HepG2 (cell line): Measurements from ENCODE around the gene TNFSF11. TPM values are rescaled to one million over a fixed set of nuclear protein-coding genes. Genes with fewer than 3 reads are reported as not detected.

Source experiments
- ATAC-seq: fragments of 200-7000 bp; cut with Tn5 transposase; 3 replicates; pipeline ENCODE4 v1.9.1; 2020; ENCODE audit warnings: mild to moderate bottlenecking, moderate library complexity
- BruUV-seq: library from RNA; stranded (reverse); fragments of 400-500 nt; replicated peaks from 2 replicates; lab custom pipeline; 2021; lab: Mats Ljungman, UMichigan
- CTCF ChIA-PET: fragments of 300-600 bp; formaldehyde crosslinking; extraction: SDS; loops from one replicate; lab custom pipeline; 2021; ENCODE audit warnings: low total read pairs, inconsistent platforms, low intra/inter-chr PET ratio; lab: Yijun Ruan, JAX
- POLR2A ChIA-PET: fragments of 350-600 bp; sonication (Branson Sonifier 250); formaldehyde crosslinking; loops from one replicate; lab custom pipeline; 2020; ENCODE audit warnings: antibody characterized with exemption, inconsistent platforms; lab: Yijun Ruan, JAX
- DNase-seq: peaks from one replicate; pipeline ENCODE4 v3.0.0-alpha.2; 2015; ENCODE audit warnings: low spot score
- FAIRE-seq: peaks from 3 replicates; lab custom pipeline; 2011; peaks lifted over from hg19 to GRCh38; lab: Jason Lieb, UNC
- H2AFZ ChIP-seq: one replicate; pipeline ENCODE4 v1.6.1; 2011; ENCODE audit warnings: low read length, inconsistent platforms
- H3K27ac ChIP-seq: fragments of 300-600 bp; 3 replicates; pipeline ENCODE4 v1.8.0; 2011; ENCODE audit warnings: mixed run types, mild to moderate bottlenecking, mixed read lengths, low read length, inconsistent platforms; ENCODE audit not compliant: insufficient read depth; ENCODE audit errors: extremely low read length
- H3K27me3 ChIP-seq, 2 experiments: fragments of 200-600 bp in 1 of 2; 2 replicates in 1 of 2; 3 replicates in 1 of 2; pipeline versions ENCODE4 v1.6.0 to v1.8.0; 2011; ENCODE audit warnings: low read length in 2 of 2, mild to moderate bottlenecking in 2 of 2, moderate library complexity in 2 of 2, inconsistent platforms in 1 of 2; ENCODE audit not compliant: insufficient read depth in 2 of 2, control insufficient read depth in 1 of 2
- H3K36me3 ChIP-seq, 2 experiments: fragments of 200-600 bp in 1 of 2; replicated peaks in 1 of 2; 2 replicates in 1 of 2; 3 replicates in 1 of 2; pipeline versions ENCODE4 v1.5.1 to v1.8.0; 2011; ENCODE audit warnings: low read length in 2 of 2, inconsistent platforms in 1 of 2; ENCODE audit not compliant: insufficient read depth in 2 of 2, control insufficient read depth in 1 of 2
- H3K4me1 ChIP-seq: 2 replicates; pipeline ENCODE4 v1.5.1; 2012; ENCODE audit warnings: low read length, inconsistent platforms; ENCODE audit not compliant: insufficient read depth
- H3K4me2 ChIP-seq: 2 replicates; pipeline ENCODE4 v1.6.0; 2011; ENCODE audit warnings: low read depth, low read length, inconsistent platforms
- H3K4me3 ChIP-seq, 3 experiments: fragments of 200-600 bp in 1 of 3; sonication (generic), shearing (Covaris generic) in 1 of 3; replicated peaks in 1 of 3; 2 replicates each; pipeline ENCODE4 v1.5.1; 2011 to 2016; ENCODE audit warnings: low read length in 3 of 3, inconsistent platforms in 2 of 3, low read depth in 2 of 3, mild to moderate bottlenecking in 2 of 3, control low read depth in 1 of 3, mixed read lengths in 1 of 3; ENCODE audit not compliant: insufficient read depth in 1 of 3
- H3K79me2 ChIP-seq: one replicate; pipeline ENCODE4 v1.6.1; 2011; ENCODE audit warnings: low read length, inconsistent platforms; ENCODE audit not compliant: insufficient read depth
- H3K9ac ChIP-seq: 2 replicates; pipeline ENCODE4 v1.6.0; 2011; ENCODE audit warnings: mild to moderate bottlenecking, low read depth, low read length, inconsistent platforms; ENCODE audit not compliant: insufficient read depth
- H3K9me3 ChIP-seq: 2 replicates; pipeline ENCODE4 v1.5.1; 2012; ENCODE audit warnings: mild to moderate bottlenecking, low read length
- H4K20me1 ChIP-seq: 2 replicates; pipeline ENCODE4 v1.6.0; 2011; ENCODE audit warnings: inconsistent platforms, mild to moderate bottlenecking, low read length, moderate library complexity; ENCODE audit not compliant: insufficient read depth
- ZNF563 ChIP-seq: sonication (generic); formaldehyde crosslinking; IDR thresholded peaks from 2 replicates; pipeline ENCODE4 v1.8.0; 2022; ENCODE audit warnings: mild to moderate bottlenecking, moderate library complexity, missing genetic modification reagents
- WGBS: methylation state at CpG from one replicate; pipeline ENCODE4 v1.1.6; 2017; ENCODE audit warnings: low lambda C conversion rate; 5-methylcytosine and 5-hydroxymethylcytosine counted together
- in situ Hi-C: cut with HindIII; loops from 2 replicates; pipeline ENCODE4 v1.10.0; 2017; ENCODE audit warnings: low pct_unique_long_range_greater_than_20kb; ENCODE audit not compliant: extremely low pct_ligation_motif_present
- intact Hi-C: fragments of 100-400 bp; cut with micrococcal nuclease; formaldehyde crosslinking; loops from one replicate; pipeline ENCODE4 v1.10.0; 2022; ENCODE audit not compliant: unreplicated experiment
- polyA plus RNA-seq, 8 experiments: library from polyadenylated mRNA; depleted of rRNA in 3 of 8; stranded (reverse) in 7 of 8; unstranded in 1 of 8; fragments of >200 nt; fragmentation: Illumina TruSeq in 4 of 8; extraction: Trizol in 4 of 8; gene quantifications; 2 replicates each; pipeline versions ENCODE4 v1.2.1 to v1.2.3, GENCODE V29; 2011 to 2016; ENCODE audit warnings: low read depth in 4 of 8, missing spikeins in 1 of 8, mixed read lengths in 1 of 8; ENCODE audit not compliant: insufficient read depth in 1 of 8
- total RNA-seq, 5 experiments: library from RNA; depleted of rRNA; stranded (reverse); fragments of >200 nt; fragmentation: Illumina TruSeq; extraction: Trizol; gene quantifications; 2 replicates each; pipeline ENCODE4 v1.2.3, GENCODE V29; 2016; ENCODE audit warnings: low read depth in 1 of 5
- TF ChIP-seq, protein P1 (sequence below): sonication (generic); formaldehyde crosslinking; IDR thresholded peaks from 2 replicates; pipeline ENCODE4 v1.4.0; 2020; ENCODE audit warnings: mild to moderate bottlenecking, missing genetic modification reagents
- TF ChIP-seq, protein P2 (sequence below): sonication (generic); formaldehyde crosslinking; IDR thresholded peaks from 2 replicates; pipeline ENCODE4 v1.5.0; 2020; ENCODE audit warnings: mild to moderate bottlenecking, low read depth, missing genetic modification reagents, borderline replicate concordance
- TF ChIP-seq, protein P3 (sequence below): sonication (generic); formaldehyde crosslinking; IDR thresholded peaks from 2 replicates; pipeline ENCODE4 v1.4.0; 2020; ENCODE audit warnings: missing genetic modification reagents, borderline replicate concordance

The TNFSF11 gene
- total and polyA plus RNA-seq, 2 of the 13 experiments (the other 11 are each of a cell fraction or from before 2014, with no cell fraction given): 0.03 TPM; not detected in 1

DNA sequence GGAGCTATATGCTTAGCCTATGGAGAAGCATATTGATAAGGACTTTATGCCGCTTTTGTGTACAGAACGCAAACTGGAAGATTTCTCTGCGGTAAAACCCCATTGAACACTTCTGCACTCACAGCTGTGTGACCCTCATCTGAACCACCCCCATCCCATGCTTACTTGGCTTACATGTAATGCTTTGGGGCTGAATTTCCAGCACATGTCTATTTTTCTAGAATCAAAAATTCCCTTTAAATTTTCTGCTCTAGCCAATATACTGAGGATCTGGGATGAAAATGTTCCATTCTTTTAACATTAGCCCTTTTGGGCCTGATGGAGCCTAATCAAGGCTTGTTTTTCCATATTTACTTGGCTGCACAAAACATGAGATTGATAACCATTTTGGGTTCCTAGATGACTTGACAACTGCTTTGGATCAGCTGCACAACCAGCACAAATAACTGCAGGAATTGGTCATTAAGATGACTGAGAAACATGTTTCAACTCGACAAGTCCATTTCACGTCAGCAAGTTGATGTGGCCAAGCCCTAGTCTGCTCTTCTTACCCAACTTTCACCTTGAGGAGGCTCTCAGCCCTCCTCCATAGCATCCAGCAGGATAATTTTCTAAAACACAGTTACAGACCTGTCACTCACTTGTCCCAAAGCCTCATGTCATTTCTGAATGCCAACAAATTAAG, 52.4 kb downstream of the TNFSF11 start:
- no peak overlapping the region for H3K9ac ChIP-seq
- TF ChIP-seq ZNF563 (CRISPR knock-in tag): no peak
- TF ChIP-seq, protein P1, sequence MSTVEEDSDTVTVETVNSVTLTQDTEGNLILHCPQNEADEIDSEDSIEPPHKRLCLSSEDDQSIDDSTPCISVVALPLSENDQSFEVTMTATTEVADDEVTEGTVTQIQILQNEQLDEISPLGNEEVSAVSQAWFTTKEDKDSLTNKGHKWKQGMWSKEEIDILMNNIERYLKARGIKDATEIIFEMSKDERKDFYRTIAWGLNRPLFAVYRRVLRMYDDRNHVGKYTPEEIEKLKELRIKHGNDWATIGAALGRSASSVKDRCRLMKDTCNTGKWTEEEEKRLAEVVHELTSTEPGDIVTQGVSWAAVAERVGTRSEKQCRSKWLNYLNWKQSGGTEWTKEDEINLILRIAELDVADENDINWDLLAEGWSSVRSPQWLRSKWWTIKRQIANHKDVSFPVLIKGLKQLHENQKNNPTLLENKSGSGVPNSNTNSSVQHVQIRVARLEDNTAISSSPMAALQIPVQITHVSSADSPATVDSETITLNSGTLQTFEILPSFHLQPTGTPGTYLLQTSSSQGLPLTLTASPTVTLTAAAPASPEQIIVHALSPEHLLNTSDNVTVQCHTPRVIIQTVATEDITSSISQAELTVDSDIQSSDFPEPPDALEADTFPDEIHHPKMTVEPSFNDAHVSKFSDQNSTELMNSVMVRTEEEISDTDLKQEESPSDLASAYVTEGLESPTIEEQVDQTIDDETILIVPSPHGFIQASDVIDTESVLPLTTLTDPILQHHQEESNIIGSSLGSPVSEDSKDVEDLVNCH (CRISPR knock-in tag): no peak
- TF ChIP-seq, protein P2, sequence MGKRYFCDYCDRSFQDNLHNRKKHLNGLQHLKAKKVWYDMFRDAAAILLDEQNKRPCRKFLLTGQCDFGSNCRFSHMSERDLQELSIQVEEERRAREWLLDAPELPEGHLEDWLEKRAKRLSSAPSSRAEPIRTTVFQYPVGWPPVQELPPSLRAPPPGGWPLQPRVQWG (CRISPR knock-in tag): no peak
- TF ChIP-seq, protein P3, sequence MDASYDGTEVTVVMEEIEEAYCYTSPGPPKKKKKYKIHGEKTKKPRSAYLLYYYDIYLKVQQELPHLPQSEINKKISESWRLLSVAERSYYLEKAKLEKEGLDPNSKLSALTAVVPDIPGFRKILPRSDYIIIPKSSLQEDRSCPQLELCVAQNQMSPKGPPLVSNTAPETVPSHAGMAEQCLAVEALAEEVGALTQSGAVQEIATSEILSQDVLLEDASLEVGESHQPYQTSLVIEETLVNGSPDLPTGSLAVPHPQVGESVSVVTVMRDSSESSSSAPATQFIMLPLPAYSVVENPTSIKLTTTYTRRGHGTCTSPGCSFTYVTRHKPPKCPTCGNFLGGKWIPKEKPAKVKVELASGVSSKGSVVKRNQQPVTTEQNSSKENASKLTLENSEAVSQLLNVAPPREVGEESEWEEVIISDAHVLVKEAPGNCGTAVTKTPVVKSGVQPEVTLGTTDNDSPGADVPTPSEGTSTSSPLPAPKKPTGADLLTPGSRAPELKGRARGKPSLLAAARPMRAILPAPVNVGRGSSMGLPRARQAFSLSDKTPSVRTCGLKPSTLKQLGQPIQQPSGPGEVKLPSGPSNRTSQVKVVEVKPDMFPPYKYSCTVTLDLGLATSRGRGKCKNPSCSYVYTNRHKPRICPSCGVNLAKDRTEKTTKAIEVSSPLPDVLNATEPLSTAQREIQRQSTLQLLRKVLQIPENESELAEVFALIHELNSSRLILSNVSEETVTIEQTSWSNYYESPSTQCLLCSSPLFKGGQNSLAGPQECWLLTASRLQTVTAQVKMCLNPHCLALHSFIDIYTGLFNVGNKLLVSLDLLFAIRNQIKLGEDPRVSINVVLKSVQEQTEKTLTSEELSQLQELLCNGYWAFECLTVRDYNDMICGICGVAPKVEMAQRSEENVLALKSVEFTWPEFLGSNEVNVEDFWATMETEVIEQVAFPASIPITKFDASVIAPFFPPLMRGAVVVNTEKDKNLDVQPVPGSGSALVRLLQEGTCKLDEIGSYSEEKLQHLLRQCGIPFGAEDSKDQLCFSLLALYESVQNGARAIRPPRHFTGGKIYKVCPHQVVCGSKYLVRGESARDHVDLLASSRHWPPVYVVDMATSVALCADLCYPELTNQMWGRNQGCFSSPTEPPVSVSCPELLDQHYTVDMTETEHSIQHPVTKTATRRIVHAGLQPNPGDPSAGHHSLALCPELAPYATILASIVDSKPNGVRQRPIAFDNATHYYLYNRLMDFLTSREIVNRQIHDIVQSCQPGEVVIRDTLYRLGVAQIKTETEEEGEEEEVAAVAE (CRISPR knock-in tag): no peak
- TF ChIP-seq, all 625 proteins: peak for 0
- Histone ChIP-seq H3K27me3 (no peaks in the 10 kb centered on the region), H2AFZ (no peak overlapping the region), H4K20me1 (no peaks in the 10 kb centered on the region), H3K27ac (no peak overlapping the region), H3K4me1 (no peaks in the 10 kb centered on the region), H3K4me3 (no peak overlapping the region), H3K36me3 (no peaks in the 10 kb centered on the region), H3K4me2 (no peak overlapping the region), H3K9me3 (no peaks in the 10 kb centered on the region), H3K79me2 (no peaks in the 10 kb centered on the region)
- ChIA-PET CTCF (no interaction called here), POLR2A (no interaction called here)
- intact Hi-C loops (no loop called here), in situ Hi-C loops (no loop called here)
- FAIRE-seq (no peak), ATAC-seq (no peak), DNase-seq (no peak)
- WGBS: 25% methylated on average over 5 of the region's 5 CpGs
- no TSS peak for BruUV-seq
